HepG2 (cell line): Measurements from ENCODE around the gene NOP56. TPM values are rescaled to one million over a fixed set of nuclear protein-coding genes. Genes with fewer than 3 reads are reported as not detected.

ENCODE experiments used
- ATF7-NPFF ChIP-seq: sonication (generic); formaldehyde crosslinking; IDR thresholded peaks from 2 replicates; pipeline ENCODE4 v1.8.1; 2023; ENCODE audit warnings: mild to moderate bottlenecking, low read depth, missing genetic modification reagents, moderate library complexity
- BRCA1 ChIP-seq: sonication (generic); formaldehyde crosslinking; IDR thresholded peaks from 2 replicates; pipeline ENCODE4 v1.4.0; 2020; ENCODE audit warnings: missing genetic modification reagents
- GATAD1 ChIP-seq: IDR thresholded peaks from 2 replicates; pipeline ENCODE4 v1.6.1; 2016; ENCODE audit warnings: missing genetic modification reagents, missing compliant biosample characterization
- HMGA1 ChIP-seq: sonication (generic); formaldehyde crosslinking; conservative IDR thresholded peaks from 2 replicates; pipeline ENCODE4 v1.4.0; 2020; ENCODE audit warnings: missing genetic modification reagents
- MEIS1 ChIP-seq: sonication (generic); formaldehyde crosslinking; IDR thresholded peaks from 2 replicates; pipeline ENCODE4 v1.9.0; 2021; ENCODE audit warnings: mild to moderate bottlenecking, missing genetic modification reagents, moderate library complexity, borderline replicate concordance
- NBN ChIP-seq: fragments of 450-650 bp; conservative IDR thresholded peaks from 2 replicates; pipeline ENCODE4 v1.6.1; 2017
- NFKBIZ ChIP-seq: IDR thresholded peaks from 2 replicates; pipeline ENCODE4 v1.6.1; 2018; ENCODE audit warnings: missing genetic modification reagents, missing compliant biosample characterization
- POLR2AphosphoS5 ChIP-seq: IDR thresholded peaks from 2 replicates; pipeline ENCODE4 v1.6.1; 2012; ENCODE audit warnings: low read depth, low read length
- PPARG ChIP-seq: conservative IDR thresholded peaks from 2 replicates; pipeline ENCODE4 v1.6.1; 2016; ENCODE audit warnings: missing biosample characterization, missing genetic modification reagents
- PTBP1 ChIP-seq: fragments of 200-400 bp; formaldehyde crosslinking; IDR thresholded peaks from 2 replicates; pipeline ENCODE4 v1.6.1; 2018; ENCODE audit warnings: low read length, low read depth; ENCODE audit not compliant: poor library complexity, severe bottlenecking
- RARG ChIP-seq: sonication (generic); formaldehyde crosslinking; IDR thresholded peaks from 2 replicates; pipeline ENCODE4 v1.4.0; 2020; ENCODE audit warnings: low read depth, mild to moderate bottlenecking, missing genetic modification reagents
- REPIN1 ChIP-seq: sonication (generic); formaldehyde crosslinking; IDR thresholded peaks from 2 replicates; pipeline ENCODE4 v1.8.0; 2022; ENCODE audit warnings: missing genetic modification reagents, low read depth, mild to moderate bottlenecking, borderline replicate concordance
- SPEN ChIP-seq: sonication (generic); formaldehyde crosslinking; IDR thresholded peaks from 2 replicates; pipeline ENCODE4 v1.5.1; 2020; ENCODE audit warnings: low read depth, mild to moderate bottlenecking, missing genetic modification reagents
- ZNF34 ChIP-seq: sonication (generic); formaldehyde crosslinking; IDR thresholded peaks from 2 replicates; pipeline ENCODE4 v1.4.0; 2020; ENCODE audit warnings: mild to moderate bottlenecking, missing genetic modification reagents, borderline replicate concordance
- ZNF343 ChIP-seq: sonication (generic); formaldehyde crosslinking; IDR thresholded peaks from 2 replicates; pipeline ENCODE4 v1.4.0; 2020; ENCODE audit warnings: mild to moderate bottlenecking, missing genetic modification reagents
- ZNF530 ChIP-seq: sonication (generic); formaldehyde crosslinking; IDR thresholded peaks from 2 replicates; pipeline ENCODE4 v1.5.0; 2020; ENCODE audit warnings: low read depth, mild to moderate bottlenecking, missing genetic modification reagents
- ZNF552 ChIP-seq: sonication (generic); formaldehyde crosslinking; IDR thresholded peaks from 2 replicates; pipeline ENCODE4 v1.9.0; 2022; ENCODE audit warnings: missing genetic modification reagents, mild to moderate bottlenecking, borderline replicate concordance
- ZNF678 ChIP-seq: sonication (generic); formaldehyde crosslinking; IDR thresholded peaks from 2 replicates; pipeline ENCODE4 v1.4.0; 2020; ENCODE audit warnings: mild to moderate bottlenecking, missing genetic modification reagents
- ZNF709 ChIP-seq: sonication (generic); formaldehyde crosslinking; IDR thresholded peaks from 2 replicates; pipeline ENCODE4 v1.5.0; 2020; ENCODE audit warnings: mild to moderate bottlenecking, missing genetic modification reagents
- polyA plus RNA-seq, 8 experiments: library from polyadenylated mRNA; depleted of rRNA in 3 of 8; stranded (reverse) in 7 of 8; unstranded in 1 of 8; fragments of >200 nt; fragmentation: Illumina TruSeq in 4 of 8; extraction: Trizol in 4 of 8; gene quantifications; 2 replicates each; pipeline versions ENCODE4 v1.2.1 to v1.2.3, GENCODE V29; 2011 to 2016; ENCODE audit warnings: low read depth in 4 of 8, missing spikeins in 1 of 8, mixed read lengths in 1 of 8; ENCODE audit not compliant: insufficient read depth in 1 of 8
- total RNA-seq, 5 experiments: library from RNA; depleted of rRNA; stranded (reverse); fragments of >200 nt; fragmentation: Illumina TruSeq; extraction: Trizol; gene quantifications; 2 replicates each; pipeline ENCODE4 v1.2.3, GENCODE V29; 2016; ENCODE audit warnings: low read depth in 1 of 5
- TF ChIP-seq, protein P1 (sequence below): sonication (generic); formaldehyde crosslinking; IDR thresholded peaks from 2 replicates; pipeline ENCODE4 v1.5.1; 2020; ENCODE audit warnings: mild to moderate bottlenecking, missing genetic modification reagents
- TF ChIP-seq, protein P2 (sequence below): sonication (generic); formaldehyde crosslinking; IDR thresholded peaks from 2 replicates; pipeline ENCODE4 v1.8.0; 2022; ENCODE audit warnings: low read depth, missing genetic modification reagents
- TF ChIP-seq, protein P3 (sequence below): sonication (generic); formaldehyde crosslinking; IDR thresholded peaks from 2 replicates; pipeline ENCODE4 v1.8.0; 2022; ENCODE audit warnings: missing genetic modification reagents, mild to moderate bottlenecking, inconsistent platforms, borderline replicate concordance
- TF ChIP-seq, protein P4 (sequence below): sonication (generic); formaldehyde crosslinking; IDR thresholded peaks from 2 replicates; pipeline ENCODE4 v1.9.0; 2022; ENCODE audit warnings: missing genetic modification reagents, mild to moderate bottlenecking, borderline replicate concordance

NOP56 gene
- total and polyA plus RNA-seq, 2 of the 13 experiments (the other 11 are each of a cell fraction or from before 2014, with no cell fraction given) = 369 to 1,116 TPM

DNA sequence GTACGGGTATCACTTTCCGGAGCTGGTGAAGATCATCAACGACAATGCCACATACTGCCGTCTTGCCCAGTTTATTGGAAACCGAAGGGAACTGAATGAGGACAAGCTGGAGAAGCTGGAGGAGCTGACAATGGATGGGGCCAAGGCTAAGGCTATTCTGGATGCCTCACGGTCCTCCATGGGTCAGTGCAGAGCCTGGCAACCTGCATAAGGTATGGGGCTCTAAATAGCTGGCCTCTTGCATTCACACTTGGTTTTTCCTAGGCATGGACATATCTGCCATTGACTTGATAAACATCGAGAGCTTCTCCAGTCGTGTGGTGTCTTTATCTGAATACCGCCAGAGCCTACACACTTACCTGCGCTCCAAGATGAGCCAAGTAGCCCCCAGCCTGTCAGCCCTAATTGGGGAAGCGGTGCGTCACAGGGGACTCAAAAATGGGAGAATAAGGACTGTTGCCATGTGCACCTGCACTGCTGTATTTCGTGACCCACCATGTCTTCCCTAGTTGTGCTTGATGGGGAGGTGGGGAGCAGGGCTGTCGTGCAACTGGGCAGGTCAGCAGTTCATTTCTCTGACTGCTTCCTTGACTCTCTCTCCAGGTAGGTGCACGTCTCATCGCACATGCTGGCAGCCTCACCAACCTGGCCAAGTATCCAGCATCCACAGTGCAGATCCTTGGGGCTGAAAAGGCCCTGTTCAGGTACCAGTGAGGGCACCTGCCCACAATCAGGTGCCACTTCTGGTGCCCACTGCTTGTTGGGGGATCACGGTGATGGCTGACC is 3.1 kb downstream of the NOP56 start (continued):
- TF ChIP-seq, protein P1, sequence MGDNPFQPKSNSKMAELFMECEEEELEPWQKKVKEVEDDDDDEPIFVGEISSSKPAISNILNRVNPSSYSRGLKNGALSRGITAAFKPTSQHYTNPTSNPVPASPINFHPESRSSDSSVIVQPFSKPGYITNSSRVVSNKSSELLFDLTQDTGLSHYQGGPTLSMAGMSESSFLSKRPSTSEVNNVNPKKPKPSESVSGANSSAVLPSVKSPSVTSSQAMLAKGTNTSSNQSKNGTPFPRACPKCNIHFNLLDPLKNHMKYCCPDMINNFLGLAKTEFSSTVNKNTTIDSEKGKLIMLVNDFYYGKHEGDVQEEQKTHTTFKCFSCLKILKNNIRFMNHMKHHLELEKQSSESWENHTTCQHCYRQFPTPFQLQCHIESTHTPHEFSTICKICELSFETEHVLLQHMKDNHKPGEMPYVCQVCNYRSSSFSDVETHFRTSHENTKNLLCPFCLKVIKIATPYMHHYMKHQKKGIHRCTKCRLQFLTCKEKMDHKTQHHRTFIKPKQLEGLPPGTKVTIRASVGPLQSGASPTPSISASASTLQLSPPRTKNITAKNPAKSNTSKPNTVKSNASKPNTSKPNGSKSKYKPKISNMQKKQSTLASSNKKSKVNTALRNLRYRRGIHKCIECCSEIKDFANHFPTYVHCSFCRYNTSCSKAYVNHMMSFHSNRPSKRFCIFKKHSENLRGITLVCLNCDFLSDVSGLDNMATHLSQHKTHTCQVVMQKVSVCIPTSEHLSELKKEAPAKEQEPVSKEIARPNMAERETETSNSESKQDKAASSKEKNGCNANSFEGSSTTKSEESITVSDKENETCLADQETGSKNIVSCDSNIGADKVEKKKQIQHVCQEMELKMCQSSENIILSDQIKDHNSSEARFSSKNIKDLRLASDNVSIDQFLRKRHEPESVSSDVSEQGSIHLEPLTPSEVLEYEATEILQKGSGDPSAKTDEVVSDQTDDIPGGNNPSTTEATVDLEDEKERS (CRISPR knock-in tag) = no peak
- TF ChIP-seq PPARG = no peak
- 0 out of 2 replicates have a peak, but pooled peaks have one; percentile 16 for TF ChIP-seq ZNF552 (CRISPR knock-in tag)
- TF ChIP-seq, protein P2, sequence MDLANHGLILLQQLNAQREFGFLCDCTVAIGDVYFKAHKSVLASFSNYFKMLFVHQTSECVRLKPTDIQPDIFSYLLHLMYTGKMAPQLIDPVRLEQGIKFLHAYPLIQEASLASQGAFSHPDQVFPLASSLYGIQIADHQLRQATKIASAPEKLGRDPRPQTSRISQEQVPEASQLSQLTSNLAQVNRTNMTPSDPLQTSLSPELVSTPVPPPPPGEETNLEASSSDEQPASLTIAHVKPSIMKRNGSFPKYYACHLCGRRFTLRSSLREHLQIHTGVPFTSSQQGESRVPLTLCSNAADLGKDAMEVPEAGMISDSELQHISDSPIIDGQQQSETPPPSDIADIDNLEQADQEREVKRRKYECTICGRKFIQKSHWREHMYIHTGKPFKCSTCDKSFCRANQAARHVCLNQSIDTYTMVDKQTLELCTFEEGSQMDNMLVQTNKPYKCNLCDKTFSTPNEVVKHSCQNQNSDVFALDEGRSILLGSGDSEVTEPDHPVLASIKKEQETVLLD (CRISPR knock-in tag) = no peak
- TF ChIP-seq ATF7-NPFF (CRISPR knock-in tag) = 0 out of 2 replicates have a peak, but pooled peaks have one; percentile 36
- no peak for TF ChIP-seq ZNF678
- 0 out of 2 replicates have a peak, but pooled peaks have one; percentile 4 for TF ChIP-seq ZNF709 (CRISPR knock-in tag)
- TF ChIP-seq NFKBIZ (CRISPR knock-in tag) = no peak
- TF ChIP-seq ZNF530 (CRISPR knock-in tag) = no peak
- TF ChIP-seq ZNF34 = no peak
- TF ChIP-seq, protein P3, sequence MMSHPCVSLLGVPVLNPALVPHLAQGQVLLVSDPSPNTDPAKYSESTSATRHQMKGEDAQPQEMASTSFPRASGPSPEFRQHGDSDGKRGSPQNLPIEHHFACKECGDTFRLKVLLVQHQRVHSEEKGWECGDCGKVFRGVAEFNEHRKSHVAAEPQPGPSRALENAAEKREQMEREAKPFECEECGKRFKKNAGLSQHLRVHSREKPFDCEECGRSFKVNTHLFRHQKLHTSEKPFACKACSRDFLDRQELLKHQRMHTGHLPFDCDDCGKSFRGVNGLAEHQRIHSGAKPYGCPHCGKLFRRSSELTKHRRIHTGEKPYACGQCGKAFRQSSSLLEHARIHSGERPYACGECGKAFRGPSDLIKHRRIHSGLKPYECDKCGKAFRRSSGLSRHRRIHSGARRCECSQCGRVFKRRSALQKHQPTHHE (CRISPR knock-in tag) = no peak
- TF ChIP-seq GATAD1 = no peak
- no peak for TF ChIP-seq ZNF343 (CRISPR knock-in tag)
- no peak for TF ChIP-seq BRCA1 (CRISPR knock-in tag)
- no peak for TF ChIP-seq SPEN
- no peak for TF ChIP-seq NBN
- no peak for TF ChIP-seq REPIN1
- TF ChIP-seq, protein P4, sequence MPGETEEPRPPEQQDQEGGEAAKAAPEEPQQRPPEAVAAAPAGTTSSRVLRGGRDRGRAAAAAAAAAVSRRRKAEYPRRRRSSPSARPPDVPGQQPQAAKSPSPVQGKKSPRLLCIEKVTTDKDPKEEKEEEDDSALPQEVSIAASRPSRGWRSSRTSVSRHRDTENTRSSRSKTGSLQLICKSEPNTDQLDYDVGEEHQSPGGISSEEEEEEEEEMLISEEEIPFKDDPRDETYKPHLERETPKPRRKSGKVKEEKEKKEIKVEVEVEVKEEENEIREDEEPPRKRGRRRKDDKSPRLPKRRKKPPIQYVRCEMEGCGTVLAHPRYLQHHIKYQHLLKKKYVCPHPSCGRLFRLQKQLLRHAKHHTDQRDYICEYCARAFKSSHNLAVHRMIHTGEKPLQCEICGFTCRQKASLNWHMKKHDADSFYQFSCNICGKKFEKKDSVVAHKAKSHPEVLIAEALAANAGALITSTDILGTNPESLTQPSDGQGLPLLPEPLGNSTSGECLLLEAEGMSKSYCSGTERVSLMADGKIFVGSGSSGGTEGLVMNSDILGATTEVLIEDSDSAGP = no peak
- TF ChIP-seq RARG (CRISPR knock-in tag) = no peak
- peak; percentile 39 for TF ChIP-seq PTBP1
- no peak; the same call in none of the 2 replicates for TF ChIP-seq POLR2AphosphoS5
- TF ChIP-seq MEIS1 = no peak
- TF ChIP-seq HMGA1 = no peak
